ENCODE results near the gene CD81. TPM values are rescaled to one million over a fixed set of nuclear protein-coding genes. Genes with fewer than 3 reads are reported as not detected.

Gene CD81
- 100 to 1,000 TPM; 433 to 528 TPM for total RNA-seq

DNA sequence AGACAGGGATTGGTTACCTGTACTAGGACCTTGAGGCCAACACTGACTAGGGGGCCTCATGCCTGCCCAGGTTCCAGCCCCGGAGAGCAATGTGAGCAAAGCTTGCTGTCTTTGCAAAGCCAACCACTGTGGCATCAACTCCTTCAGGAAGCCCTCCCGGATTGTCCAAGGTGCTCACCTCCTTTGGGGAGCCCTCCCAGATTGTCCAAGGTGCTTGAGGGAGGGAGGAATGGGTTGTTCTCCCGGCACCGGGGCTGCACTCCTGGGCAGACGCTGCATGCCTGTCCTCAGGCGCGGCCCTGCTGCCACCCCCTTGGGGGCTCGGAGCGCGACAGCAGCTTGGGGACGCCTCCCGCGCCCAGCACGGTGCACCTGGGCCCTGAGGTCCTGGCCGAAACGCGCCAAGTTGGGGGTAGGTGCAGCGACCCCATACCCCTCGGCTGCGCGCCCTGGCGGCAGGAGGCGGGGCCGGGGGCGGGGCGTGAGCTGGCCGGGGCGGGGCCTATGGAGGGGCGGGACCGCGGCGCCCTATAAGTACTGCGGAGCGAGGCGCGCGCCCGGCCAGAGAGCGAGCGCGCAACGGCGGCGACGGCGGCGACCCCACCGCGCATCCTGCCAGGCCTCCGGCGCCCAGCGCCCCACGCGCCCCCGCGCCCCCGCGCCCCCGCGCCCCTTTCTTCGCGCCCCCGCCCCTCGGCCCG is at the start of gene CD81:
Gene CD81, plus strand, starts transcription at position 560 of the 701 bp plus-strand sequence. CDS start 240 bp downstream, outside the sequence.
- no peak for TF ChIP-seq CTCF (IDR thresholded peaks at IDR 0.05)
- Histone ChIP-seq H3K9me3 (no peaks in the 10 kb centered on the region), H3K4me3 (peak within 1 kb of the TSS; percentile 100), H3K36me3 (no peaks in the 10 kb centered on the region), H3K4me1 (peaks cover 0 to 65% of the 10 kb centered on the region in 2 donors), H3K27ac (peak within 1 kb of the TSS; percentile 100), H3K27me3 (no peaks in the 10 kb centered on the region)
- no peak for DNase-seq (ENCODE audit: low spot score)

- no peaks in the 10 kb centered on the region for H3K36me3 ChIP-seq
- DNase-seq (ENCODE audit: low spot score) = no peak
- TF ChIP-seq CTCF (IDR thresholded peaks at IDR 0.05) = no peak
- no peak overlapping the region for H3K27ac ChIP-seq
- no peaks in the 10 kb centered on the region for H3K27me3 ChIP-seq
- H3K9me3 ChIP-seq = no peaks in the 10 kb centered on the region
- H3K4me1 ChIP-seq = peaks cover 0 to 18% of the 10 kb centered on the region in 2 donors
- no peak overlapping the region for H3K4me3 ChIP-seq
These were observed 49.1 kb upstream of the CD81 start for GRCh38 chr11:2328021-2328420.

GRCh38 chr11:2328656-2329354 is 48.3 kb upstream of the CD81 start:
- Histone ChIP-seq H3K9me3 (no peaks in the 10 kb centered on the region), H3K27ac (no peak overlapping the region), H3K4me3 (no peak overlapping the region), H3K36me3 (no peaks in the 10 kb centered on the region), H3K4me1 (peaks cover 0 to 18% of the 10 kb centered on the region in 2 donors), H3K27me3 (no peaks in the 10 kb centered on the region)
- no peak for DNase-seq (ENCODE audit: low spot score)
- no peak for TF ChIP-seq CTCF (IDR thresholded peaks at IDR 0.05)

GRCh38 chr11:2329551-2329950 is 47.6 kb upstream of the CD81 start:
- no peak overlapping the region for H3K27ac ChIP-seq

GRCh38 chr11:2330696-2331095 is 46.4 kb upstream of the CD81 start:
- no peak for DNase-seq (ENCODE audit: low spot score)
- Histone ChIP-seq H3K27me3 (no peaks in the 10 kb centered on the region), H3K4me3 (no peak overlapping the region), H3K27ac (no peak overlapping the region), H3K36me3 (no peaks in the 10 kb centered on the region), H3K9me3 (no peaks in the 10 kb centered on the region), H3K4me1 (peaks cover 0 to 12% of the 10 kb centered on the region in 2 donors)
- no peak for TF ChIP-seq CTCF (IDR thresholded peaks at IDR 0.05)

More at GRCh38 chr11:2329551-2329950, 47.6 kb upstream of the CD81 start:
- Histone ChIP-seq H3K27me3 (no peaks in the 10 kb centered on the region), H3K9me3 (no peaks in the 10 kb centered on the region), H3K4me1 (peaks cover 0 to 18% of the 10 kb centered on the region in 2 donors), H3K36me3 (no peaks in the 10 kb centered on the region), H3K4me3 (no peak overlapping the region)
- DNase-seq (ENCODE audit: low spot score) = no peak
- no peak for TF ChIP-seq CTCF (IDR thresholded peaks at IDR 0.05)
